Inflammatory macrophage (primary cell): ENCODE measurements around the gene LGALS3.

ENCODE experiments used
- DNase-seq, 2 donors: peaks; one replicate each; pipeline ENCODE4 v3.0.0-alpha.2; 2020 to 2022

LGALS3 gene

GRCh38 chr14:55131370-55132137 lies 2.5 kb downstream of the LGALS3 start:
- peak; percentile 56 to 74 for DNase-seq

- no peak for DNase-seq
Measured at GRCh38 chr14:55133416-55133815, 4.4 kb downstream of the LGALS3 start.

- no peak for DNase-seq
Measured at GRCh38 chr14:55136241-55136640, 7.2 kb downstream of the LGALS3 start.

GRCh38 chr14:55136885-55137786 lies 8.1 kb downstream of the LGALS3 start:
- DNase-seq: no peak

- DNase-seq: no peak
Measured at GRCh38 chr14:55138091-55138490, 9.0 kb downstream of the LGALS3 start.

- DNase-seq: peak; percentile 53 to 66
Measured at GRCh38 chr14:55139141-55139540, 10.1 kb downstream of the LGALS3 start.

GRCh38 chr14:55139696-55140509 lies 10.9 kb downstream of the LGALS3 start:
- DNase-seq: no peak

- no peak for DNase-seq
Measured at GRCh38 chr14:55141825-55142224, 12.8 kb downstream of the LGALS3 start.

- no peak for DNase-seq
Measured at GRCh38 chr14:55142466-55142865, 13.4 kb downstream of the LGALS3 start.

- DNase-seq: no peak
Measured at GRCh38 chr14:55146425-55146824, 17.4 kb downstream of the LGALS3 start.

- DNase-seq: no peak
Measured at GRCh38 chr14:55151601-55152000, 22.5 kb downstream of the LGALS3 start.

- DNase-seq: no peak
Measured at GRCh38 chr14:55152052-55152753, 23.2 kb downstream of the LGALS3 start.

GRCh38 chr14:55153951-55154350 lies 24.9 kb downstream of the LGALS3 start:
- DNase-seq: no peak

GRCh38 chr14:55157080-55157479 lies 28.0 kb downstream of the LGALS3 start:
- no peak for DNase-seq

GRCh38 chr14:55158412-55158811 lies 29.4 kb downstream of the LGALS3 start:
- no peak for DNase-seq

GRCh38 chr14:55160989-55161388 lies 31.9 kb downstream of the LGALS3 start:
- peak in 1 of 2 donors; percentile 49 for DNase-seq

GRCh38 chr14:55170526-55170925 lies 41.5 kb downstream of the LGALS3 start:
- no peak for DNase-seq

GRCh38 chr14:55180006-55180405 lies 51.0 kb downstream of the LGALS3 start:
- DNase-seq: no peak

- DNase-seq: no peak
Measured at GRCh38 chr14:55180434-55180833, 51.4 kb downstream of the LGALS3 start.

GRCh38 chr14:55188686-55189295 lies 59.7 kb downstream of the LGALS3 start:
- DNase-seq: no peak

- no peak for DNase-seq
Measured at GRCh38 chr14:55190906-55191202, 61.8 kb downstream of the LGALS3 start.
